HEK293 (cell line): ENCODE data around the gene ITPR2.

Experiments
- CTCF ChIA-PET: fragments of 350-600 bp; formaldehyde crosslinking; extraction: SDS; loops from one replicate; lab custom pipeline; 2021; ENCODE audit warnings: antibody characterized with exemption; lab: Yijun Ruan, JAX
- POLR2A ChIA-PET: fragments of 300-600 bp; formaldehyde crosslinking; extraction: SDS; loops from one replicate; lab custom pipeline; 2020; ENCODE audit warnings: antibody characterized with exemption, inconsistent platforms; lab: Yijun Ruan, JAX
- H3K27ac ChIP-seq: fragments of 200-500 bp; sonication (Bioruptor generic); 2 replicates; pipeline ENCODE4 v1.5.1; 2014; ENCODE audit warnings: low read depth, low read length, control low read depth, inconsistent platforms; ENCODE audit errors: extremely low read depth
- H3K36me3 ChIP-seq, 2 experiments: fragments of 200-500 bp in 1 of 2; sonication (Bioruptor generic) in 1 of 2; 1 replicate in 1 of 2; 2 replicates in 1 of 2; pipeline ENCODE4 v1.5.1; 2014 to 2017; ENCODE audit warnings: inconsistent platforms in 2 of 2, low read length in 2 of 2; ENCODE audit not compliant: control insufficient read depth in 2 of 2, insufficient read depth in 1 of 2
- H3K4me1 ChIP-seq: fragments of 200-500 bp; sonication (Bioruptor generic); 2 replicates; pipeline ENCODE4 v1.5.1; 2014; ENCODE audit warnings: mild to moderate bottlenecking, low read length, inconsistent platforms; ENCODE audit not compliant: control insufficient read depth, insufficient read depth
- H3K4me3 ChIP-seq: 2 replicates; pipeline ENCODE4 v1.5.1; 2011; ENCODE audit warnings: low read depth, mild to moderate bottlenecking, control low read depth, low read length, moderate library complexity
- H3K9me3 ChIP-seq: fragments of 200-500 bp; sonication (Bioruptor generic); 2 replicates; pipeline ENCODE4 v1.5.1; 2014; ENCODE audit warnings: low read depth, low read length, inconsistent platforms; ENCODE audit not compliant: control insufficient read depth, insufficient read depth
- PBX3 ChIP-seq: sonication (generic); formaldehyde crosslinking; IDR thresholded peaks from 2 replicates; pipeline ENCODE4 v1.8.1; 2022; ENCODE audit warnings: mild to moderate bottlenecking, moderate library complexity, missing genetic modification reagents
- SP3 ChIP-seq: fragments of 450-650 bp; formaldehyde crosslinking; IDR thresholded peaks from 2 replicates; pipeline ENCODE4 v1.5.1; 2016; ENCODE audit warnings: missing biosample characterization, missing genetic modification characterization
- ZBTB8A ChIP-seq: fragments of 450-650 bp; formaldehyde crosslinking; IDR thresholded peaks from 2 replicates; pipeline ENCODE4 v1.5.1; 2016; ENCODE audit warnings: missing biosample characterization, missing genetic modification characterization
- ZFHX2 ChIP-seq: fragments of 450-650 bp; formaldehyde crosslinking; conservative IDR thresholded peaks from 2 replicates; pipeline ENCODE4 v1.5.1; 2016; ENCODE audit warnings: missing biosample characterization, missing genetic modification characterization
- ZFP41 ChIP-seq: fragments of 450-650 bp; formaldehyde crosslinking; IDR thresholded peaks from 2 replicates; pipeline ENCODE4 v1.5.1; 2016; ENCODE audit warnings: missing biosample characterization, missing genetic modification characterization, borderline replicate concordance
- ZNF140 ChIP-seq: fragments of 450-650 bp; formaldehyde crosslinking; IDR thresholded peaks from 2 replicates; pipeline ENCODE4 v1.5.1; 2016; ENCODE audit warnings: missing biosample characterization, missing genetic modification characterization
- ZNF169 ChIP-seq: fragments of 450-650 bp; formaldehyde crosslinking; IDR thresholded peaks from 2 replicates; pipeline ENCODE4 v1.5.1; 2016; ENCODE audit warnings: missing biosample characterization, missing genetic modification characterization
- ZNF174 ChIP-seq: fragments of 450-650 bp; formaldehyde crosslinking; IDR thresholded peaks from 2 replicates; pipeline ENCODE4 v1.5.0; 2017; ENCODE audit warnings: missing biosample characterization, mild to moderate bottlenecking, missing genetic modification characterization
- ZNF175 ChIP-seq: fragments of 450-650 bp; formaldehyde crosslinking; IDR thresholded peaks from 2 replicates; pipeline ENCODE4 v1.5.1; 2016; ENCODE audit warnings: missing biosample characterization, missing genetic modification characterization
- ZNF37A ChIP-seq: fragments of 450-650 bp; IDR thresholded peaks from 2 replicates; pipeline ENCODE4 v1.5.1; 2018; ENCODE audit warnings: missing biosample characterization, missing genetic modification characterization
- ZNF416 ChIP-seq: fragments of 450-650 bp; formaldehyde crosslinking; IDR thresholded peaks from 2 replicates; pipeline ENCODE4 v1.5.1; 2016; ENCODE audit warnings: missing biosample characterization, missing genetic modification characterization
- ZNF529 ChIP-seq: fragments of 450-650 bp; formaldehyde crosslinking; IDR thresholded peaks from 2 replicates; pipeline ENCODE4 v1.5.1; 2017; ENCODE audit warnings: missing genetic modification characterization, missing biosample characterization; ENCODE audit not compliant: insufficient replicate concordance
- ZNF544 ChIP-seq: fragments of 450-650 bp; formaldehyde crosslinking; IDR thresholded peaks from 2 replicates; pipeline ENCODE4 v1.5.0; 2017; ENCODE audit warnings: missing biosample characterization, missing genetic modification characterization
- ZNF561 ChIP-seq: fragments of 450-650 bp; IDR thresholded peaks from 2 replicates; pipeline ENCODE4 v1.5.1; 2018; ENCODE audit warnings: missing biosample characterization, missing genetic modification characterization, borderline replicate concordance
- ZNF626 ChIP-seq: fragments of 450-650 bp; sonication (Bioruptor Pico); formaldehyde crosslinking; IDR thresholded peaks from 2 replicates; pipeline ENCODE4 v1.5.1; 2018; ENCODE audit warnings: missing biosample characterization, missing genetic modification characterization, inconsistent platforms
- ZNF837 ChIP-seq: fragments of 450-650 bp; formaldehyde crosslinking; IDR thresholded peaks from 2 replicates; pipeline ENCODE4 v1.5.1; 2016; ENCODE audit warnings: missing biosample characterization, missing genetic modification characterization
- TF ChIP-seq, protein P1 (sequence below): fragments of 450-650 bp; formaldehyde crosslinking; IDR thresholded peaks from 2 replicates; pipeline ENCODE4 v1.5.1; 2016; ENCODE audit warnings: missing biosample characterization, missing genetic modification characterization
- TF ChIP-seq, protein P2 (sequence below): fragments of 450-650 bp; formaldehyde crosslinking; IDR thresholded peaks from 2 replicates; pipeline ENCODE4 v1.5.1; 2017; ENCODE audit warnings: missing biosample characterization, mild to moderate bottlenecking, missing genetic modification characterization, moderate library complexity
- TF ChIP-seq, protein P3 (sequence below): fragments of 450-650 bp; formaldehyde crosslinking; IDR thresholded peaks from 2 replicates; pipeline ENCODE4 v1.5.1; 2017; ENCODE audit warnings: missing biosample characterization, missing genetic modification characterization
- TF ChIP-seq, protein P4 (sequence below): fragments of 450-650 bp; formaldehyde crosslinking; IDR thresholded peaks from 2 replicates; pipeline ENCODE4 v1.5.1; 2016; ENCODE audit warnings: missing biosample characterization, missing genetic modification characterization

Gene ITPR2

DNA sequence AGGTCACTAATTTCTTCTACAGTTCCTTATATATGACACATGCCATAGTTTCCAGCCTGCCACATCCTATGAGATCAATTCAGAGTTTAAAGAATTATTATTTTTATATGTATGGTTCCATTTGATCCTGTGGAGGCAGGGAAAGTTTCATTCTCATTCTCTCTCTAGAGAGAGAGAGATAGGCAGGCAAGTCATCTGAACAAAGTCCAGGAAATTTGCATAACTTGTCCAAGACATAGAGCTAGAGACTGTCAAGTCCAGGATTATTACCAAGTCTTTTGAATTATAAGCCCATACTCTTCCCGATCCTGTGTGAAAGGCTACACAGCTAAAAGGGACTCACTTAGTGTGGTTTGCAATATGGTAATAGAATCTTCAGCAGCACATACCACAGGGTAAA, 422.3 kb downstream of the ITPR2 start (continued):
- TF ChIP-seq, protein P1, sequence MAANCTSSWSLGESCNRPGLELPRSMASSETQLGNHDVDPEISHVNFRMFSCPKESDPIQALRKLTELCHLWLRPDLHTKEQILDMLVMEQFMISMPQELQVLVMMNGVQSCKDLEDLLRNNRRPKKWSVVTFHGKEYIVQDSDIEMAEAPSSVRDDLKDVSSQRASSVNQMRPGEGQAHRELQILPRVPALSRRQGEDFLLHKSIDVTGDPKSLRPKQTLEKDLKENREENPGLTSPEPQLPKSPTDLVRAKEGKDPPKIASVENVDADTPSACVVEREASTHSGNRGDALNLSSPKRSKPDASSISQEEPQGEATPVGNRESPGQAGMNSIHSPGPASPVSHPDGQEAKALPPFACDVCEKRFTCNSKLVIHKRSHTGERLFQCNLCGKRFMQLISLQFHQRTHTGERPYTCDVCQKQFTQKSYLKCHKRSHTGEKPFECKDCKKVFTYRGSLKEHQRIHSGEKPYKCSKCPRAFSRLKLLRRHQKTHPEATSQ (tag by site-specific recombination) = no peak
- no peak for TF ChIP-seq ZNF529 (tag by site-specific recombination)
- TF ChIP-seq ZFHX2 = no peak
- no peak for TF ChIP-seq ZNF544 (tag by site-specific recombination)
- no peak for TF ChIP-seq SP3 (tag by site-specific recombination)
- no peak for TF ChIP-seq ZNF169 (tag by site-specific recombination)
- no peak for TF ChIP-seq ZBTB8A (tag by site-specific recombination)
- TF ChIP-seq ZFP41 (tag by site-specific recombination) = no peak
- TF ChIP-seq, all 188 proteins: peak for 0

DNA sequence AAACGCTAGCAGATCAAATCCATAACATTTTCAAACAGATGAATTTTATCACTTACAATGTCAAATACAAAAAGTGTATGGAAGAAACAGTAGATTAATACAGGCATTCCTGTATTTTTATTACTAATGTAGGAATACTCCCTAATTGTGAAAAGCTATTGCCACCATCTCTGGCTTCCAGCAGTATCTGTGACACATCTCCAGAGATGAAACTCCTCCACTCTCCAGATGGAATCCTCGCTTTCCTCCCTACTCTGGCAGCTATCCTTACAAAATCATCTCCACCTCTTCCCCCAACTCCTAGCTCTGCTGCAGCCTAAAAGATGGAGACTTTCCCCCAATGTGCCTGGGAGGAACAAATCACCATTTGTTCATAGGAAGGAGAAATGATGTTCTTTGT, 426.2 kb downstream of the ITPR2 start:
- no peak for TF ChIP-seq PBX3 (CRISPR knock-in tag)
- TF ChIP-seq ZNF174 (tag by site-specific recombination) = no peak
- TF ChIP-seq, protein P2, sequence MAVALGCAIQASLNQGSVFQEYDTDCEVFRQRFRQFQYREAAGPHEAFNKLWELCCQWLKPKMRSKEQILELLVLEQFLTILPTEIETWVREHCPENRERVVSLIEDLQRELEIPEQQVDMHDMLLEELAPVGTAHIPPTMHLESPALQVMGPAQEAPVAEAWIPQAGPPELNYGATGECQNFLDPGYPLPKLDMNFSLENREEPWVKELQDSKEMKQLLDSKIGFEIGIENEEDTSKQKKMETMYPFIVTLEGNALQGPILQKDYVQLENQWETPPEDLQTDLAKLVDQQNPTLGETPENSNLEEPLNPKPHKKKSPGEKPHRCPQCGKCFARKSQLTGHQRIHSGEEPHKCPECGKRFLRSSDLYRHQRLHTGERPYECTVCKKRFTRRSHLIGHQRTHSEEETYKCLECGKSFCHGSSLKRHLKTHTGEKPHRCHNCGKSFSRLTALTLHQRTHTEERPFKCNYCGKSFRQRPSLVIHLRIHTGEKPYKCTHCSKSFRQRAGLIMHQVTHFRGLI (tag by site-specific recombination) = no peak
- TF ChIP-seq, protein P3, sequence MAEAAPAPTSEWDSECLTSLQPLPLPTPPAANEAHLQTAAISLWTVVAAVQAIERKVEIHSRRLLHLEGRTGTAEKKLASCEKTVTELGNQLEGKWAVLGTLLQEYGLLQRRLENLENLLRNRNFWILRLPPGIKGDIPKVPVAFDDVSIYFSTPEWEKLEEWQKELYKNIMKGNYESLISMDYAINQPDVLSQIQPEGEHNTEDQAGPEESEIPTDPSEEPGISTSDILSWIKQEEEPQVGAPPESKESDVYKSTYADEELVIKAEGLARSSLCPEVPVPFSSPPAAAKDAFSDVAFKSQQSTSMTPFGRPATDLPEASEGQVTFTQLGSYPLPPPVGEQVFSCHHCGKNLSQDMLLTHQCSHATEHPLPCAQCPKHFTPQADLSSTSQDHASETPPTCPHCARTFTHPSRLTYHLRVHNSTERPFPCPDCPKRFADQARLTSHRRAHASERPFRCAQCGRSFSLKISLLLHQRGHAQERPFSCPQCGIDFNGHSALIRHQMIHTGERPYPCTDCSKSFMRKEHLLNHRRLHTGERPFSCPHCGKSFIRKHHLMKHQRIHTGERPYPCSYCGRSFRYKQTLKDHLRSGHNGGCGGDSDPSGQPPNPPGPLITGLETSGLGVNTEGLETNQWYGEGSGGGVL = no peak
- no peak for TF ChIP-seq ZNF175
- TF ChIP-seq ZNF140 (tag by site-specific recombination) = no peak
- TF ChIP-seq ZNF626 (tag by site-specific recombination) = no peak
- TF ChIP-seq ZNF37A = no peak
- TF ChIP-seq, protein P4, sequence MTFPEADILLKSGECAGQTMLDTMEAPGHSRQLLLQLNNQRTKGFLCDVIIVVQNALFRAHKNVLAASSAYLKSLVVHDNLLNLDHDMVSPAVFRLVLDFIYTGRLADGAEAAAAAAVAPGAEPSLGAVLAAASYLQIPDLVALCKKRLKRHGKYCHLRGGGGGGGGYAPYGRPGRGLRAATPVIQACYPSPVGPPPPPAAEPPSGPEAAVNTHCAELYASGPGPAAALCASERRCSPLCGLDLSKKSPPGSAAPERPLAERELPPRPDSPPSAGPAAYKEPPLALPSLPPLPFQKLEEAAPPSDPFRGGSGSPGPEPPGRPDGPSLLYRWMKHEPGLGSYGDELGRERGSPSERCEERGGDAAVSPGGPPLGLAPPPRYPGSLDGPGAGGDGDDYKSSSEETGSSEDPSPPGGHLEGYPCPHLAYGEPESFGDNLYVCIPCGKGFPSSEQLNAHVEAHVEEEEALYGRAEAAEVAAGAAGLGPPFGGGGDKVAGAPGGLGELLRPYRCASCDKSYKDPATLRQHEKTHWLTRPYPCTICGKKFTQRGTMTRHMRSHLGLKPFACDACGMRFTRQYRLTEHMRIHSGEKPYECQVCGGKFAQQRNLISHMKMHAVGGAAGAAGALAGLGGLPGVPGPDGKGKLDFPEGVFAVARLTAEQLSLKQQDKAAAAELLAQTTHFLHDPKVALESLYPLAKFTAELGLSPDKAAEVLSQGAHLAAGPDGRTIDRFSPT (tag by site-specific recombination) = no peak
- TF ChIP-seq ZNF561 = no peak
- no peak for TF ChIP-seq ZNF416 (tag by site-specific recombination)
- no peak for TF ChIP-seq ZNF837 (tag by site-specific recombination)
- TF ChIP-seq, all 188 proteins: peak for 0
- Histone ChIP-seq H3K36me3 (no peaks in the 10 kb centered on the region), H3K4me3 (no peak overlapping the region), H3K4me1 (no peaks in the 10 kb centered on the region), H3K27ac (no peak overlapping the region), H3K9me3 (no peaks in the 10 kb centered on the region)
- ChIA-PET CTCF (no interaction called here), POLR2A (no interaction called here)
